H1 (cell line): ENCODE results near the gene FAM120A. TPM values are rescaled to one million over a fixed set of nuclear protein-coding genes. Genes with fewer than 3 reads are reported as not detected.
A peak's percentile ranks its signal among the peaks of the same experiment; 100 is the strongest.

Source experiments
- CTCF ChIA-PET: fragments of 300-600 bp; sonication (Branson Sonifier 250); formaldehyde crosslinking; loops from one replicate; lab custom pipeline; 2021; ENCODE audit not compliant: partially characterized antibody; lab: Charles Lee
- POLR2A ChIA-PET: fragments of 300-600 bp; sonication (Branson Sonifier 250); formaldehyde crosslinking; loops from one replicate; lab custom pipeline; 2021; ENCODE audit warnings: inconsistent platforms; ENCODE audit not compliant: partially characterized antibody; lab: Charles Lee
- DNase-seq, 2 experiments: peaks; one replicate each; pipeline versions ENCODE4 v3.0.0 to v3.0.0-alpha.2; 2010 to 2022; ENCODE audit warnings: low spot score in 2 of 2, low read depth in 1 of 2, mixed read lengths in 1 of 2
- FAIRE-seq: peaks from 2 replicates; lab custom pipeline; 2011; peaks lifted over from hg19 to GRCh38; lab: Jason Lieb, UNC
- H2AFZ ChIP-seq: 2 replicates; pipeline ENCODE4 v1.8.1; 2012; ENCODE audit warnings: low read length, inconsistent platforms
- H2AK5ac ChIP-seq: 2 replicates; pipeline ENCODE4 v1.6.1; 2013; ENCODE audit warnings: low read depth, low read length
- H2BK120ac ChIP-seq: replicated peaks from 2 replicates; pipeline ENCODE3; 2013; ENCODE audit warnings: low read depth, low read length, inconsistent platforms
- H2BK12ac ChIP-seq: 2 replicates; pipeline ENCODE4 v1.6.1; 2013; ENCODE audit warnings: low read depth, low read length
- H2BK15ac ChIP-seq: 2 replicates; pipeline ENCODE4 v1.6.1; 2013; ENCODE audit warnings: low read length
- H2BK20ac ChIP-seq: 2 replicates; pipeline ENCODE4 v1.6.1; 2013; ENCODE audit warnings: low read length
- H2BK5ac ChIP-seq: 2 replicates; pipeline ENCODE4 v1.6.1; 2013; ENCODE audit warnings: low read depth, low read length
- H3K14ac ChIP-seq: 2 replicates; pipeline ENCODE4 v1.6.1; 2013; ENCODE audit warnings: inconsistent platforms; ENCODE audit not compliant: insufficient read length
- H3K18ac ChIP-seq: 2 replicates; pipeline ENCODE4 v1.6.1; 2013; ENCODE audit warnings: low read length; ENCODE audit errors: extremely low read depth
- H3K23ac ChIP-seq: 2 replicates; pipeline ENCODE4 v1.6.1; 2013; ENCODE audit warnings: inconsistent platforms; ENCODE audit not compliant: insufficient read length
- H3K23me2 ChIP-seq: 2 replicates; pipeline ENCODE4 v1.6.1; 2013; ENCODE audit warnings: low read depth, low read length
- H3K27ac ChIP-seq: 2 replicates; pipeline ENCODE4 v1.6.1; 2011; ENCODE audit warnings: low read depth, low read length, inconsistent platforms
- H3K27me3 ChIP-seq, 4 experiments: replicated peaks in 1 of 4; 1 replicate in 1 of 4; 2 replicates in 3 of 4; pipeline versions ENCODE4 v1.6.1 to v1.8.1; 2011 to 2013; ENCODE audit warnings: low read length in 3 of 4, mild to moderate bottlenecking in 3 of 4, inconsistent platforms in 2 of 4, mixed read lengths in 2 of 4, moderate library complexity in 1 of 4; ENCODE audit not compliant: control insufficient read depth in 3 of 4, insufficient read depth in 3 of 4; ENCODE audit errors: extremely low read depth in 1 of 4
- H3K36me3 ChIP-seq, 4 experiments: 2 replicates each; pipeline versions ENCODE4 v1.6.1 to v1.8.1; 2011 to 2013; ENCODE audit warnings: mild to moderate bottlenecking in 4 of 4, low read length in 3 of 4, moderate library complexity in 2 of 4, control low read depth in 1 of 4, inconsistent platforms in 1 of 4; ENCODE audit not compliant: insufficient read depth in 4 of 4, control insufficient read depth in 2 of 4
- H3K4ac ChIP-seq: replicated peaks from 2 replicates; pipeline ENCODE3; 2013; ENCODE audit warnings: low read length, low read depth, mixed read lengths, inconsistent platforms; ENCODE audit not compliant: insufficient read length
- H3K4me1 ChIP-seq, 4 experiments: replicated peaks in 1 of 4; 1 replicate in 1 of 4; 2 replicates in 3 of 4; pipeline versions ENCODE4 v1.6.1 to v1.8.1; 2011 to 2013; ENCODE audit warnings: low read length in 3 of 4, inconsistent platforms in 2 of 4, mixed read lengths in 1 of 4; ENCODE audit not compliant: insufficient read depth in 4 of 4, control insufficient read depth in 3 of 4
- H3K4me2 ChIP-seq, 2 experiments: 2 replicates each; pipeline versions ENCODE4 v1.6.1 to v1.8.1; 2011 to 2013; ENCODE audit warnings: low read depth in 2 of 2, low read length in 2 of 2, control low read depth in 1 of 2, inconsistent platforms in 1 of 2, mild to moderate bottlenecking in 1 of 2; ENCODE audit not compliant: insufficient read depth in 1 of 2
- H3K4me3 ChIP-seq, 4 experiments: fragments of 200-600, 300-600 bp in 1 of 4; sonication (generic), shearing (Covaris generic), sonication (Bioruptor Twin) in 1 of 4; 2 replicates each; pipeline versions ENCODE4 v1.5.1 to v1.8.1; 2011 to 2016; ENCODE audit warnings: low read length in 4 of 4, low read depth in 3 of 4, control low read depth in 2 of 4, inconsistent platforms in 2 of 4, mild to moderate bottlenecking in 2 of 4, mixed read lengths in 1 of 4, moderate library complexity in 1 of 4; ENCODE audit not compliant: insufficient read depth in 2 of 4; ENCODE audit errors: extremely low read depth in 1 of 4
- H3K56ac ChIP-seq: replicated peaks from 2 replicates; pipeline ENCODE3; 2013; ENCODE audit warnings: low read depth, mild to moderate bottlenecking, mixed read lengths, low read length, inconsistent platforms; ENCODE audit not compliant: insufficient read length
- H3K79me1 ChIP-seq: 2 replicates; pipeline ENCODE4 v1.6.1; 2013; ENCODE audit warnings: low read depth, low read length, control low read depth
- H3K79me2 ChIP-seq, 2 experiments: 2 replicates each; pipeline versions ENCODE4 v1.6.1 to v1.8.1; 2012 to 2013; ENCODE audit warnings: low read length in 2 of 2, mild to moderate bottlenecking in 2 of 2, inconsistent platforms in 1 of 2; ENCODE audit not compliant: insufficient read depth in 2 of 2, control insufficient read depth in 1 of 2
- H3K9ac ChIP-seq, 4 experiments: replicated peaks in 1 of 4; 1 replicate in 1 of 4; 2 replicates in 3 of 4; pipeline versions ENCODE4 v1.6.1 to v1.8.1; 2011 to 2013; ENCODE audit warnings: low read depth in 3 of 4, low read length in 3 of 4, control low read depth in 2 of 4, mild to moderate bottlenecking in 2 of 4, moderate library complexity in 2 of 4, inconsistent platforms in 1 of 4; ENCODE audit errors: extremely low read depth in 1 of 4
- H3K9me3 ChIP-seq, 2 experiments: 2 replicates each; pipeline versions ENCODE4 v1.6.1 to v1.8.1; 2012 to 2013; ENCODE audit warnings: mild to moderate bottlenecking in 2 of 2, moderate library complexity in 2 of 2, control low read depth in 1 of 2, inconsistent platforms in 1 of 2, low read depth in 1 of 2, low read length in 1 of 2, mixed read lengths in 1 of 2; ENCODE audit not compliant: insufficient read depth in 2 of 2
- H4K20me1 ChIP-seq, 2 experiments: replicated peaks in 1 of 2; 2 replicates each; pipeline versions ENCODE3 to v1.8.1; 2011 to 2013; ENCODE audit warnings: inconsistent platforms in 2 of 2, low read length in 2 of 2, mild to moderate bottlenecking in 1 of 2; ENCODE audit not compliant: insufficient read depth in 2 of 2, control insufficient read depth in 1 of 2
- H4K5ac ChIP-seq: 2 replicates; pipeline ENCODE4 v1.6.1; 2013; ENCODE audit warnings: low read length, low read depth, mixed read lengths, inconsistent platforms; ENCODE audit not compliant: insufficient read length
- H4K8ac ChIP-seq: 2 replicates; pipeline ENCODE4 v1.8.0; 2013; ENCODE audit warnings: mild to moderate bottlenecking, moderate library complexity, low read length, inconsistent platforms; ENCODE audit not compliant: insufficient read depth; ENCODE audit errors: extremely low read depth
- H4K91ac ChIP-seq: replicated peaks from 2 replicates; pipeline ENCODE3; 2013; ENCODE audit warnings: low read length, mixed read lengths, inconsistent platforms; ENCODE audit not compliant: insufficient read length
- RAD21 ChIP-seq, 2 experiments: IDR thresholded peaks in 1 of 2; conservative IDR thresholded peaks in 1 of 2; 2 replicates each; pipeline ENCODE4 v1.6.1; 2011; ENCODE audit warnings: low read depth in 2 of 2, low read length in 2 of 2, improper control_type of control experiment in 1 of 2, inconsistent platforms in 1 of 2, mild to moderate bottlenecking in 1 of 2, moderate library complexity in 1 of 2
- RBBP5 ChIP-seq: IDR thresholded peaks from 2 replicates; pipeline ENCODE4 v1.7.1; 2012; ENCODE audit warnings: low read depth, mild to moderate bottlenecking, inconsistent platforms, low read length, moderate library complexity, borderline replicate concordance
- WGBS, 2 experiments: shearing (Covaris generic) in 1 of 2; methylation state at CpG; one replicate each; pipeline versions ENCODE4 v1.1.6 to v1.1.7; 2013 to 2015; ENCODE audit warnings: low lambda C conversion rate in 2 of 2, mixed read lengths in 2 of 2, inconsistent platforms in 1 of 2, low coverage in 1 of 2, missing lambda C conversion rate in 1 of 2; ENCODE audit not compliant: insufficient replicate concordance in 2 of 2, insufficient coverage in 1 of 2, insufficient read length in 1 of 2; ENCODE audit errors: extremely low coverage in 1 of 2, missing lambda C conversion rate in 1 of 2; 5-methylcytosine and 5-hydroxymethylcytosine counted together
- polyA plus RNA-seq, 7 experiments: library from polyadenylated mRNA; depleted of rRNA in 3 of 7; stranded (reverse) in 5 of 7; unstranded in 2 of 7; fragments of >200 nt in 5 of 7; fragments of 200-250 nt in 2 of 7; gene quantifications; 1 replicate in 5 of 7; 2 replicates in 1 of 7; 4 replicates in 1 of 7; pipeline versions ENCODE4 v1.2.1 to v1.2.3, GENCODE V29; 2011 to 2013; ENCODE audit warnings: missing spikeins in 2 of 7, mixed read lengths in 2 of 7
- total RNA-seq: library from RNA; stranded (reverse); fragmentation: NEBNext Ultra II Directional; extraction: Animal tissue kit (Norgen Biotek cat#: 25700); gene quantifications from 2 replicates; pipeline ENCODE4 v1.2.1, GENCODE V29; 2021
- TF ChIP-seq, protein P1 (sequence below), 3 experiments: IDR thresholded peaks; 1 replicate in 2 of 3; 2 replicates in 1 of 3; pipeline versions ENCODE4 v1.5.1 to v1.6.1; 2011; ENCODE audit warnings: low read length in 3 of 3, mild to moderate bottlenecking in 3 of 3, inconsistent platforms in 2 of 3, low read depth in 1 of 3, moderate library complexity in 1 of 3; ENCODE audit not compliant: insufficient read depth in 1 of 3; ENCODE audit errors: control extremely low read depth in 1 of 3

FAM120A gene
- total and polyA plus RNA-seq, 2 of the 8 experiments (the other 6 are each of a cell fraction or from before 2014, with no cell fraction given), result 24.9 to 54.7 TPM

DNA sequence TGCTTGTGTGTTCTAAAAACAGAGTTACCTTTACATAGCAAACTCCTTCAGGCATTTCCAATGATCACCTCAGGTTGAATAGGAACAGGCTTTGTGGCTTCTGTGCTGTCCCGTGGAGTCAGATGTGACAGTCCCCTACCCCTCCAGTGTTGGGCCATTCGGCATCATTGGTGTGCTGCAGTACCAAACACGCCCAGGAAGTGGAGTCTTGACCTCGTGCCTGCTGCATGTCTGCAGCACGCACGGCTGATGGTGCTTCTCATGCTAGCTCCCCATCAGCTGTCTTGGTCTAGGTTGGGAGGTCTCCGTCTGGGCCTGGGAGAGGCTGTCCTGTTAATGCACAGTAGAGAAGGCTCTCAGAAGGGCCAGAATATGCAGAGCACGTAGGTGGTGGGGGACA, 82.4 kb downstream of the FAM120A start:
- CTCF ChIA-PET, result interaction anchor here (1.0 to 2.0 kb wide), 4 partner anchors 12 to 56 kb away, joined by 3 to 9 read pairs (median 4); no protein-coding TSS in a partner anchor
- POLR2A ChIA-PET, result no interaction called here

More for the DNA sequence above, 82.4 kb downstream of the FAM120A start:
- no peaks in the 10 kb centered on the region for H3K9me3 ChIP-seq
- no peak overlapping the region for H3K4me2 ChIP-seq
- H3K18ac ChIP-seq, result no peak overlapping the region
- H3K56ac ChIP-seq, result no peak overlapping the region
- no peak overlapping the region for H2AK5ac ChIP-seq
- no peak overlapping the region for H2BK20ac ChIP-seq
- no peak overlapping the region for H2BK5ac ChIP-seq
- H3K79me1 ChIP-seq, result peaks cover 3% of the 10 kb centered on the region; the same call in 1 of the 2 replicates
- no peaks in the 10 kb centered on the region for H3K27me3 ChIP-seq
- H3K9ac ChIP-seq, result no peak overlapping the region
- H3K4me1 ChIP-seq, result no peaks in the 10 kb centered on the region
- H2AFZ ChIP-seq, result no peak overlapping the region
- H4K91ac ChIP-seq, result no peak overlapping the region
- no peak overlapping the region for H4K8ac ChIP-seq
- FAIRE-seq, result no peak
- H3K14ac ChIP-seq, result no peak overlapping the region
- no peak overlapping the region for H2BK120ac ChIP-seq
- no peak overlapping the region for H4K5ac ChIP-seq
- H2BK12ac ChIP-seq, result no peak overlapping the region
- WGBS, 2 experiments, result 88% methylated on average over 8 of the region's 8 CpGs; no CpG with 5 or more reads in 1 of the 2 experiments
- no peaks in the 10 kb centered on the region for H3K23me2 ChIP-seq
- no peak overlapping the region for H3K4me3 ChIP-seq
- H3K4ac ChIP-seq, result no peak overlapping the region
- DNase-seq, result no peak
- H2BK15ac ChIP-seq, result no peak overlapping the region
- peaks cover 3% of the 10 kb centered on the region in 2 experiments for H4K20me1 ChIP-seq
- no peaks in the 10 kb centered on the region; a peak in 1 of 4 replicates for H3K79me2 ChIP-seq
- TF ChIP-seq, protein P1, sequence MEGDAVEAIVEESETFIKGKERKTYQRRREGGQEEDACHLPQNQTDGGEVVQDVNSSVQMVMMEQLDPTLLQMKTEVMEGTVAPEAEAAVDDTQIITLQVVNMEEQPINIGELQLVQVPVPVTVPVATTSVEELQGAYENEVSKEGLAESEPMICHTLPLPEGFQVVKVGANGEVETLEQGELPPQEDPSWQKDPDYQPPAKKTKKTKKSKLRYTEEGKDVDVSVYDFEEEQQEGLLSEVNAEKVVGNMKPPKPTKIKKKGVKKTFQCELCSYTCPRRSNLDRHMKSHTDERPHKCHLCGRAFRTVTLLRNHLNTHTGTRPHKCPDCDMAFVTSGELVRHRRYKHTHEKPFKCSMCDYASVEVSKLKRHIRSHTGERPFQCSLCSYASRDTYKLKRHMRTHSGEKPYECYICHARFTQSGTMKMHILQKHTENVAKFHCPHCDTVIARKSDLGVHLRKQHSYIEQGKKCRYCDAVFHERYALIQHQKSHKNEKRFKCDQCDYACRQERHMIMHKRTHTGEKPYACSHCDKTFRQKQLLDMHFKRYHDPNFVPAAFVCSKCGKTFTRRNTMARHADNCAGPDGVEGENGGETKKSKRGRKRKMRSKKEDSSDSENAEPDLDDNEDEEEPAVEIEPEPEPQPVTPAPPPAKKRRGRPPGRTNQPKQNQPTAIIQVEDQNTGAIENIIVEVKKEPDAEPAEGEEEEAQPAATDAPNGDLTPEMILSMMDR (IDR thresholded peaks at IDR 0.05; ENCODE audit: control extremely low read depth in 1 of 3, insufficient read depth in 1 of 3, low read depth in 1 of 3, low read length in 3 of 3), result peak; percentile 17 to 60 (median 48); a peak in 2 of 4 replicates
- TF ChIP-seq RAD21 (IDR thresholded peaks at IDR 0.05 in 1 of 2, conservative IDR thresholded peaks at IDR 0.05 in 1 of 2; ENCODE audit: low read depth in 2 of 2, low read length in 2 of 2) (peak; percentile 30 to 42; a peak in 2 of 4 replicates), RBBP5 (no peak)
- no peak overlapping the region for H3K23ac ChIP-seq
- H3K36me3 ChIP-seq, result peaks cover 0 to 35% (median 6%) of the 10 kb centered on the region in 4 experiments; a peak in 6 of 8 replicates
- H3K27ac ChIP-seq, result no peak overlapping the region
